ENCODE results near the gene NLRP9. TPM values are rescaled to one million over a fixed set of nuclear protein-coding genes. Genes with fewer than 3 reads are reported as not detected.

NLRP9 gene
- total and polyA plus RNA-seq, 2 donors (not counting 1 experiment from before 2014, with no cell fraction given): not detected

- Histone ChIP-seq H3K9ac (ENCODE audit: insufficient read depth, low read length) (no peak overlapping the region), H3K27ac (ENCODE audit: insufficient read depth, low read length) (no peak overlapping the region), H3K4me3 (replicated peaks in 1 of 4; ENCODE audit: control extremely low read depth in 1 of 4, insufficient read depth in 1 of 4, low read depth in 3 of 4, low read length in 4 of 4) (no peak overlapping the region), H3K9me3 (ENCODE audit: control insufficient read depth, insufficient read depth, low read depth, low read length) (no peaks in the 10 kb centered on the region), H4K20me1 (ENCODE audit: control insufficient read depth, extremely low read depth, insufficient read depth, low read length) (no peaks in the 10 kb centered on the region), H3K79me2 (ENCODE audit: control insufficient read depth, insufficient read depth, low read length) (peaks cover 85% of the 10 kb centered on the region), H3K27me3 (ENCODE audit: control insufficient read depth, insufficient read depth, low read length) (no peaks in the 10 kb centered on the region), H3K4me2 (ENCODE audit: extremely low read depth, insufficient read depth, low read length) (no peak overlapping the region), H3K4me1 (ENCODE audit: control insufficient read depth, extremely low read depth, insufficient read depth, low read length) (peaks cover 14% of the 10 kb centered on the region), H3K36me3 (ENCODE audit: control insufficient read depth, insufficient read depth, low read length) (peaks cover 23% of the 10 kb centered on the region), H2AFZ (ENCODE audit: low read length) (no peak overlapping the region)
- TF ChIP-seq, protein P1, sequence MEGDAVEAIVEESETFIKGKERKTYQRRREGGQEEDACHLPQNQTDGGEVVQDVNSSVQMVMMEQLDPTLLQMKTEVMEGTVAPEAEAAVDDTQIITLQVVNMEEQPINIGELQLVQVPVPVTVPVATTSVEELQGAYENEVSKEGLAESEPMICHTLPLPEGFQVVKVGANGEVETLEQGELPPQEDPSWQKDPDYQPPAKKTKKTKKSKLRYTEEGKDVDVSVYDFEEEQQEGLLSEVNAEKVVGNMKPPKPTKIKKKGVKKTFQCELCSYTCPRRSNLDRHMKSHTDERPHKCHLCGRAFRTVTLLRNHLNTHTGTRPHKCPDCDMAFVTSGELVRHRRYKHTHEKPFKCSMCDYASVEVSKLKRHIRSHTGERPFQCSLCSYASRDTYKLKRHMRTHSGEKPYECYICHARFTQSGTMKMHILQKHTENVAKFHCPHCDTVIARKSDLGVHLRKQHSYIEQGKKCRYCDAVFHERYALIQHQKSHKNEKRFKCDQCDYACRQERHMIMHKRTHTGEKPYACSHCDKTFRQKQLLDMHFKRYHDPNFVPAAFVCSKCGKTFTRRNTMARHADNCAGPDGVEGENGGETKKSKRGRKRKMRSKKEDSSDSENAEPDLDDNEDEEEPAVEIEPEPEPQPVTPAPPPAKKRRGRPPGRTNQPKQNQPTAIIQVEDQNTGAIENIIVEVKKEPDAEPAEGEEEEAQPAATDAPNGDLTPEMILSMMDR (conservative IDR thresholded peaks at IDR 0.05 in 1 of 2, IDR thresholded peaks at IDR 0.05 in 1 of 2; ENCODE audit: low read depth in 1 of 2, low read length in 2 of 2): no peak
- no peak for TF ChIP-seq EZH2 (IDR thresholded peaks at IDR 0.05; ENCODE audit: low read length, missing control alignments)
- DNase-seq (ENCODE audit: low read depth in 2 of 2): no peak
These were observed 79.2 kb downstream of the NLRP9 start for GRCh38 chr19:55658846-55659459.

Other genes with a start within 250 kb of the NLRP9 start
- gene SSC5D, start 250.0 kb downstream of the NLRP9 start, total RNA-seq: 19.3 and 19.7 TPM in 2 replicates
- 2.1 and 3.0 TPM in 2 replicates for gene SSC5D, start 250.0 kb downstream of the NLRP9 start, polyA plus RNA-seq
- gene SBK2, start 201.3 kb downstream of the NLRP9 start, total RNA-seq: not detected in 2 replicates
- gene SBK2, start 201.3 kb downstream of the NLRP9 start, polyA plus RNA-seq: not detected in 2 replicates
- gene SBK3, start 192.9 kb downstream of the NLRP9 start, total RNA-seq: 0.26 and 0.66 TPM in 2 replicates
- not detected in 2 replicates for gene SBK3, start 192.9 kb downstream of the NLRP9 start, polyA plus RNA-seq
- 3.3 and 5.4 TPM in 2 replicates for gene ZNF579, start 157.6 kb downstream of the NLRP9 start, total RNA-seq
- gene ZNF579, start 157.6 kb downstream of the NLRP9 start, polyA plus RNA-seq: 4.2 and 5.0 TPM in 2 replicates
- gene FIZ1, start 138.9 kb downstream of the NLRP9 start, total RNA-seq: 2.3 TPM in 2 replicates
- gene FIZ1, start 138.9 kb downstream of the NLRP9 start, polyA plus RNA-seq: 1.8 and 2.7 TPM in 2 replicates
- 13.4 and 16.8 TPM in 2 replicates for gene ZNF524, start 138.1 kb downstream of the NLRP9 start, total RNA-seq
- 2.4 and 2.6 TPM in 2 replicates for gene ZNF524, start 138.1 kb downstream of the NLRP9 start, polyA plus RNA-seq
- 0.51 and 1.2 TPM in 2 replicates for gene ZNF865, start 132.8 kb downstream of the NLRP9 start, total RNA-seq
- gene ZNF865, start 132.8 kb downstream of the NLRP9 start, polyA plus RNA-seq: 1.2 TPM in 2 replicates
- 4.6 and 5.6 TPM in 2 replicates for gene ZNF784, start 113.8 kb downstream of the NLRP9 start, total RNA-seq
- gene ZNF784, start 113.8 kb downstream of the NLRP9 start, polyA plus RNA-seq: 1.6 and 2.0 TPM in 2 replicates
- gene ZNF580, start 97.4 kb downstream of the NLRP9 start, total RNA-seq: 3.3 and 4.1 TPM in 2 replicates
- 7.2 and 10.9 TPM in 2 replicates for gene ZNF580, start 97.4 kb downstream of the NLRP9 start, polyA plus RNA-seq
- 33.4 and 40.1 TPM in 2 replicates for gene ZNF581, start 94.8 kb downstream of the NLRP9 start, total RNA-seq
- 9.0 and 9.2 TPM in 2 replicates for gene ZNF581, start 94.8 kb downstream of the NLRP9 start, polyA plus RNA-seq
- gene CCDC106, start 90.2 kb downstream of the NLRP9 start, total RNA-seq: 8.0 and 10.2 TPM in 2 replicates
- 4.5 and 5.9 TPM in 2 replicates for gene CCDC106, start 90.2 kb downstream of the NLRP9 start, polyA plus RNA-seq
- 66.8 and 84.1 TPM in 2 replicates for gene U2AF2, start 83.4 kb downstream of the NLRP9 start, total RNA-seq
- gene U2AF2, start 83.4 kb downstream of the NLRP9 start, polyA plus RNA-seq: 53.5 and 93.3 TPM in 2 replicates
- gene EPN1, start 63.2 kb downstream of the NLRP9 start, total RNA-seq: 16.2 and 47.1 TPM in 2 replicates
- gene EPN1, start 63.2 kb downstream of the NLRP9 start, polyA plus RNA-seq: 48.6 and 81.8 TPM in 2 replicates
- not detected in 2 replicates for gene RFPL4A, start 20.7 kb upstream of the NLRP9 start, total RNA-seq
- gene RFPL4A, start 20.7 kb upstream of the NLRP9 start, polyA plus RNA-seq: not detected in 2 replicates
- not detected in 2 replicates for gene RFPL4AL1, start 30.7 kb upstream of the NLRP9 start, total RNA-seq
- not detected in 2 replicates for gene RFPL4AL1, start 30.7 kb upstream of the NLRP9 start, polyA plus RNA-seq
- under 0.01 TPM in 2 replicates for gene NLRP11, start 93.6 kb upstream of the NLRP9 start, total RNA-seq
- gene NLRP11, start 93.6 kb upstream of the NLRP9 start, polyA plus RNA-seq: not detected in 2 replicates
- gene NLRP4, start 98.1 kb upstream of the NLRP9 start, total RNA-seq: not detected in 2 replicates
- gene NLRP4, start 98.1 kb upstream of the NLRP9 start, polyA plus RNA-seq: not detected in 2 replicates
- gene NLRP13, start 193.9 kb upstream of the NLRP9 start, total RNA-seq: not detected in 2 replicates
- gene NLRP13, start 193.9 kb upstream of the NLRP9 start, polyA plus RNA-seq: not detected in 2 replicates
- not detected in 2 replicates for gene NLRP8, start 209.4 kb upstream of the NLRP9 start, total RNA-seq
- gene NLRP8, start 209.4 kb upstream of the NLRP9 start, polyA plus RNA-seq: not detected in 2 replicates
- gene NLRP5, start 248.4 kb upstream of the NLRP9 start, total RNA-seq: not detected in 2 replicates
- gene NLRP5, start 248.4 kb upstream of the NLRP9 start, polyA plus RNA-seq: not detected in 2 replicates

All from fibroblast of lung (primary cell).